HUES6 (cell line): Measurements from ENCODE around the gene ZDHHC14.

Experiments used
- H3K27ac ChIP-seq: 2 replicates; pipeline ENCODE4 v1.7.0; 2013; ENCODE audit warnings: low read depth, mild to moderate bottlenecking, low read length, inconsistent platforms
- H3K27me3 ChIP-seq: 2 replicates; pipeline ENCODE4 v1.6.1; 2013; ENCODE audit warnings: low read length; ENCODE audit not compliant: control insufficient read depth, insufficient read depth
- H3K36me3 ChIP-seq: 2 replicates; pipeline ENCODE4 v1.6.1; 2013; ENCODE audit warnings: low read length; ENCODE audit not compliant: control insufficient read depth, insufficient read depth
- H3K4me1 ChIP-seq: 2 replicates; pipeline ENCODE4 v1.6.1; 2013; ENCODE audit warnings: low read length; ENCODE audit not compliant: control insufficient read depth, insufficient read depth
- H3K4me3 ChIP-seq: 2 replicates; pipeline ENCODE4 v1.5.1; 2013; ENCODE audit warnings: low read depth, low read length
- H3K9ac ChIP-seq: one replicate; pipeline ENCODE4 v1.6.1; 2013; ENCODE audit warnings: mild to moderate bottlenecking, low read length
- H3K9me3 ChIP-seq: 2 replicates; pipeline ENCODE4 v1.6.1; 2013; ENCODE audit warnings: low read depth, low read length; ENCODE audit not compliant: control insufficient read depth, insufficient read depth

Gene ZDHHC14

GRCh38 chr6:157443066-157443800 lies 62.2 kb downstream of the ZDHHC14 start:
- H3K9me3 ChIP-seq = no peaks in the 10 kb centered on the region
- H3K4me1 ChIP-seq = no peaks in the 10 kb centered on the region
- no peaks in the 10 kb centered on the region for H3K27me3 ChIP-seq
- no peak overlapping the region for H3K4me3 ChIP-seq
- no peaks in the 10 kb centered on the region for H3K36me3 ChIP-seq
- H3K9ac ChIP-seq = no peak overlapping the region
- no peak overlapping the region for H3K27ac ChIP-seq

GRCh38 chr6:157445277-157446009 lies 64.5 kb downstream of the ZDHHC14 start:
- Histone ChIP-seq H3K36me3 (no peaks in the 10 kb centered on the region), H3K4me1 (no peaks in the 10 kb centered on the region), H3K9me3 (no peaks in the 10 kb centered on the region), H3K27ac (no peak overlapping the region), H3K27me3 (no peaks in the 10 kb centered on the region), H3K4me3 (no peak overlapping the region), H3K9ac (no peak overlapping the region)

GRCh38 chr6:157447735-157448134 lies 66.7 kb downstream of the ZDHHC14 start:
- H3K36me3 ChIP-seq = no peaks in the 10 kb centered on the region

GRCh38 chr6:157449610-157450009 lies 68.6 kb downstream of the ZDHHC14 start:
- H3K4me3 ChIP-seq = no peak overlapping the region
- no peaks in the 10 kb centered on the region for H3K27me3 ChIP-seq
- no peaks in the 10 kb centered on the region for H3K4me1 ChIP-seq
- no peaks in the 10 kb centered on the region for H3K9me3 ChIP-seq
- no peak overlapping the region for H3K27ac ChIP-seq
- H3K9ac ChIP-seq = no peak overlapping the region
- H3K36me3 ChIP-seq = no peaks in the 10 kb centered on the region

More at GRCh38 chr6:157447735-157448134, 66.7 kb downstream of the ZDHHC14 start:
- Histone ChIP-seq H3K4me3 (no peak overlapping the region), H3K9me3 (no peaks in the 10 kb centered on the region), H3K27ac (no peak overlapping the region), H3K9ac (no peak overlapping the region), H3K27me3 (no peaks in the 10 kb centered on the region), H3K4me1 (no peaks in the 10 kb centered on the region)

- H3K9ac ChIP-seq = no peak overlapping the region
Measured at GRCh38 chr6:157450931-157451742, 70.1 kb downstream of the ZDHHC14 start.

GRCh38 chr6:157452096-157452495 lies 71.1 kb downstream of the ZDHHC14 start:
- peaks cover 15% of the 10 kb centered on the region for H3K4me1 ChIP-seq
- H3K27ac ChIP-seq = no peak overlapping the region
- H3K9ac ChIP-seq = no peak overlapping the region
- no peak overlapping the region for H3K4me3 ChIP-seq
- H3K27me3 ChIP-seq = no peaks in the 10 kb centered on the region
- H3K36me3 ChIP-seq = no peaks in the 10 kb centered on the region
- no peaks in the 10 kb centered on the region for H3K9me3 ChIP-seq

More at GRCh38 chr6:157450931-157451742, 70.1 kb downstream of the ZDHHC14 start:
- Histone ChIP-seq H3K9me3 (no peaks in the 10 kb centered on the region), H3K4me1 (peaks cover 13% of the 10 kb centered on the region), H3K36me3 (no peaks in the 10 kb centered on the region), H3K4me3 (no peak overlapping the region), H3K27me3 (no peaks in the 10 kb centered on the region), H3K27ac (no peak overlapping the region)

- no peaks in the 10 kb centered on the region for H3K27me3 ChIP-seq
- H3K27ac ChIP-seq = no peak overlapping the region
- H3K4me3 ChIP-seq = no peak overlapping the region
- H3K9ac ChIP-seq = no peak overlapping the region
- no peaks in the 10 kb centered on the region for H3K9me3 ChIP-seq
- no peaks in the 10 kb centered on the region for H3K36me3 ChIP-seq
- H3K4me1 ChIP-seq = peaks cover 15% of the 10 kb centered on the region
Measured at GRCh38 chr6:157453131-157453530, 72.1 kb downstream of the ZDHHC14 start.

- Histone ChIP-seq H3K9ac (no peak overlapping the region), H3K36me3 (no peaks in the 10 kb centered on the region), H3K4me3 (no peak overlapping the region), H3K27me3 (no peaks in the 10 kb centered on the region), H3K4me1 (peaks cover 15% of the 10 kb centered on the region), H3K27ac (no peak overlapping the region), H3K9me3 (no peaks in the 10 kb centered on the region)
Measured at GRCh38 chr6:157453978-157454377, 73.0 kb downstream of the ZDHHC14 start.

GRCh38 chr6:157454762-157455714 lies 74.0 kb downstream of the ZDHHC14 start:
- H3K4me1 ChIP-seq = peaks cover 15% of the 10 kb centered on the region
- H3K27ac ChIP-seq = no peak overlapping the region
- H3K9me3 ChIP-seq = no peaks in the 10 kb centered on the region
- H3K4me3 ChIP-seq = no peak overlapping the region
- H3K36me3 ChIP-seq = no peaks in the 10 kb centered on the region
- H3K9ac ChIP-seq = no peak overlapping the region
- H3K27me3 ChIP-seq = no peaks in the 10 kb centered on the region
